ENCODE results near the gene RTL9. TPM values are rescaled to one million over a fixed set of nuclear protein-coding genes. Genes with fewer than 3 reads are reported as not detected.

RTL9 gene
- total and polyA plus RNA-seq, 2 of the 13 experiments (the other 11 are each of a cell fraction or from before 2014, with no cell fraction given) = 0.01 to 0.02 TPM

- no peak overlapping the region for H3K27ac ChIP-seq (ENCODE audit: extremely low read length, insufficient read depth, low read length)
- ATAC-seq (no peak), FAIRE-seq (no peak), DNase-seq (ENCODE audit: low spot score) (no peak)
- no peaks in the 10 kb centered on the region for H3K27me3 ChIP-seq (ENCODE audit: control insufficient read depth in 1 of 2, insufficient read depth in 2 of 2, low read length in 2 of 2)
- 36% methylated on average over 10 of the region's 15 CpGs for WGBS (ENCODE audit: low lambda C conversion rate)
- no peaks in the 10 kb centered on the region for H3K9me3 ChIP-seq (ENCODE audit: low read length)
- H3K4me2 ChIP-seq (ENCODE audit: low read depth, low read length) = no peak overlapping the region
- H3K4me3 ChIP-seq (replicated peaks in 1 of 3; ENCODE audit: insufficient read depth in 1 of 3, low read depth in 2 of 3, low read length in 3 of 3) = no peak overlapping the region
- in situ Hi-C loops (cut with HindIII; ENCODE audit: extremely low pct_ligation_motif_present, low pct_unique_long_range_greater_than_20kb) (loop anchor here (5.0 to 25.0 kb wide), 2 partner anchors 246 to 491 kb away; no protein-coding TSS in a partner anchor), intact Hi-C loops (cut with micrococcal nuclease; ENCODE audit: unreplicated experiment) (no loop called here)
- H3K4me1 ChIP-seq (ENCODE audit: insufficient read depth, low read length) = no peaks in the 10 kb centered on the region
- CTCF ChIA-PET (ENCODE audit: low intra/inter-chr PET ratio, low total read pairs) = no interaction called here
- POLR2A ChIA-PET = no interaction called here
- no peaks in the 10 kb centered on the region for H4K20me1 ChIP-seq (ENCODE audit: insufficient read depth, low read length)
- no TSS peak for BruUV-seq (replicated peaks)
- no peak overlapping the region for H3K9ac ChIP-seq (ENCODE audit: insufficient read depth, low read depth, low read length)
- no peaks in the 10 kb centered on the region for H3K36me3 ChIP-seq (replicated peaks in 1 of 2; ENCODE audit: control insufficient read depth in 1 of 2, insufficient read depth in 2 of 2, low read length in 2 of 2)
- no peak overlapping the region for H2AFZ ChIP-seq (ENCODE audit: low read length)
- H3K79me2 ChIP-seq (ENCODE audit: insufficient read depth, low read length) = no peaks in the 10 kb centered on the region
- TF ChIP-seq ZZZ3 (CRISPR knock-in tag; IDR thresholded peaks at IDR 0.05; ENCODE audit: borderline replicate concordance) (no peak), FOXO4 (CRISPR knock-in tag; conservative IDR thresholded peaks at IDR 0.05) (no peak), NFIB (CRISPR knock-in tag; IDR thresholded peaks at IDR 0.05; ENCODE audit: borderline replicate concordance) (no peak), ZNF746 (CRISPR knock-in tag; IDR thresholded peaks at IDR 0.05) (no peak), CEBPZ (IDR thresholded peaks at IDR 0.05; ENCODE audit: low read length) (no peak), MXI1 (IDR thresholded peaks at IDR 0.05; ENCODE audit: borderline replicate concordance, low read depth, low read length) (no peak), RBFOX2 (IDR thresholded peaks at IDR 0.05; ENCODE audit: low read depth, low read length) (no peak), ZNF556 (CRISPR knock-in tag; IDR thresholded peaks at IDR 0.05; ENCODE audit: borderline replicate concordance) (no peak), ZBTB33 (CRISPR knock-in tag; IDR thresholded peaks at IDR 0.05) (no peak), FOXJ3 (CRISPR knock-in tag; IDR thresholded peaks at IDR 0.05; ENCODE audit: borderline replicate concordance) (no peak), PRDM4 (CRISPR knock-in tag; IDR thresholded peaks at IDR 0.05; ENCODE audit: borderline replicate concordance) (no peak), ZNF674 (CRISPR knock-in tag; IDR thresholded peaks at IDR 0.05; ENCODE audit: low read depth) (no peak), MBNL3 (CRISPR knock-in tag; conservative IDR thresholded peaks at IDR 0.05) (no peak), AGO1 (IDR thresholded peaks at IDR 0.05; ENCODE audit: low read depth, low read length, poor library complexity, severe bottlenecking) (no peak)
Measured at GRCh38 chrX:110403441-110404238, 45.0 kb downstream of the RTL9 start.

Measured in HepG2 (cell line).